Left ventricle myocardium inferior (tissue), 1 donor: Measurements from ENCODE around the gene ZCCHC24. TPM values are rescaled to one million over a fixed set of nuclear protein-coding genes. Genes with fewer than 3 reads are reported as not detected.

Experiments used
- DNase-seq: peaks from one replicate; pipeline ENCODE4 v3.0.0-alpha.2; 2020
- H3K27ac ChIP-seq: fragments of 200-600 bp; replicated peaks from 2 replicates; pipeline ENCODE4 v1.8.0; 2021
- H3K27me3 ChIP-seq: fragments of 200-600 bp; 2 replicates; pipeline ENCODE4 v1.8.0; 2021; ENCODE audit warnings: low read depth
- H3K36me3 ChIP-seq: fragments of 200-600 bp; 2 replicates; pipeline ENCODE4 v1.8.0; 2021
- H3K4me1 ChIP-seq: fragments of 200-600 bp; 2 replicates; pipeline ENCODE4 v1.8.0; 2021
- H3K4me3 ChIP-seq: fragments of 200-600 bp; 2 replicates; pipeline ENCODE4 v1.8.0; 2021; ENCODE audit warnings: mild to moderate bottlenecking, moderate library complexity
- H3K9me3 ChIP-seq: fragments of 200-600 bp; replicated peaks from 2 replicates; pipeline ENCODE4 v1.8.0; 2021
- CTCF ChIP-seq: fragments of 200-600 bp; IDR thresholded peaks from 2 replicates; pipeline ENCODE4 v1.8.0; 2021; ENCODE audit warnings: antibody characterized with exemption, mild to moderate bottlenecking, borderline replicate concordance
- intact Hi-C: fragments of 100-400 bp; cut with micrococcal nuclease; formaldehyde crosslinking; loops from one replicate; pipeline ENCODE4 v1.11.0; 2022
- total RNA-seq: library from RNA; stranded (reverse); fragmentation: NEBNext Ultra II Directional; extraction: Animal tissue kit (Norgen Biotek cat#: 25700); gene quantifications from one replicate; pipeline ENCODE4 v1.2.1, GENCODE V29; 2021
- donor health status: DM: no; HTN: yes; CAD: no; lungs with severe emphysema.

The ZCCHC24 gene
- total RNA-seq, 1 donor from 2014 or later: 47.5 TPM

GRCh38 chr10:79430325-79430905, 15.0 kb downstream of the ZCCHC24 start:
- no peaks in the 10 kb centered on the region for H3K27me3 ChIP-seq
- peaks cover 64% of the 10 kb centered on the region for H3K4me1 ChIP-seq
- no peak for DNase-seq
- peak overlapping the region; percentile 47 for H3K27ac ChIP-seq
- H3K4me3 ChIP-seq: no peak overlapping the region
- intact Hi-C loops: no loop called here
- no peak for TF ChIP-seq CTCF
- H3K36me3 ChIP-seq: peaks cover 50% of the 10 kb centered on the region
- H3K9me3 ChIP-seq: no peaks in the 10 kb centered on the region

- Histone ChIP-seq H3K36me3 (peaks cover 53% of the 10 kb centered on the region), H3K27ac (peak overlapping the region; percentile 47), H3K4me3 (no peak overlapping the region), H3K9me3 (no peaks in the 10 kb centered on the region), H3K4me1 (peaks cover 64% of the 10 kb centered on the region), H3K27me3 (no peaks in the 10 kb centered on the region)
- no peak for TF ChIP-seq CTCF
- intact Hi-C loops: no loop called here
- no peak for DNase-seq
Observed at GRCh38 chr10:79429751-79430150, 15.7 kb downstream of the ZCCHC24 start.

GRCh38 chr10:79427965-79428364, 17.5 kb downstream of the ZCCHC24 start:
- peaks cover 53% of the 10 kb centered on the region for H3K36me3 ChIP-seq

GRCh38 chr10:79425074-79425532, 20.3 kb downstream of the ZCCHC24 start:
- H3K36me3 ChIP-seq: peaks cover 36% of the 10 kb centered on the region
- H3K4me1 ChIP-seq: peaks cover 31% of the 10 kb centered on the region
- intact Hi-C loops: no loop called here
- DNase-seq: peak; percentile 15
- H3K27me3 ChIP-seq: no peaks in the 10 kb centered on the region
- H3K27ac ChIP-seq: peak overlapping the region; percentile 60
- H3K4me3 ChIP-seq: no peak overlapping the region
- TF ChIP-seq CTCF: no peak
- H3K9me3 ChIP-seq: no peaks in the 10 kb centered on the region

More at GRCh38 chr10:79427965-79428364, 17.5 kb downstream of the ZCCHC24 start:
- Histone ChIP-seq H3K4me3 (no peak overlapping the region), H3K9me3 (no peaks in the 10 kb centered on the region), H3K27ac (no peak overlapping the region), H3K27me3 (no peaks in the 10 kb centered on the region), H3K4me1 (peaks cover 59% of the 10 kb centered on the region)
- TF ChIP-seq CTCF: no peak
- intact Hi-C loops: no loop called here
- no peak for DNase-seq

GRCh38 chr10:79424221-79425073, 21.0 kb downstream of the ZCCHC24 start:
- intact Hi-C loops: no loop called here
- Histone ChIP-seq H3K36me3 (peaks cover 30% of the 10 kb centered on the region), H3K27ac (peak overlapping the region; percentile 60), H3K9me3 (no peaks in the 10 kb centered on the region), H3K4me1 (peaks cover 26% of the 10 kb centered on the region), H3K27me3 (no peaks in the 10 kb centered on the region), H3K4me3 (no peak overlapping the region)
- no peak for TF ChIP-seq CTCF
- DNase-seq: peak; percentile 27
